ENCODE measurements around the gene SCFD1. TPM values are rescaled to one million over a fixed set of nuclear protein-coding genes. Genes with fewer than 3 reads are reported as not detected.

The SCFD1 gene
- total and polyA plus RNA-seq, 4 donors, result 24.6 to 82.1 (median 52.6) TPM

DNA sequence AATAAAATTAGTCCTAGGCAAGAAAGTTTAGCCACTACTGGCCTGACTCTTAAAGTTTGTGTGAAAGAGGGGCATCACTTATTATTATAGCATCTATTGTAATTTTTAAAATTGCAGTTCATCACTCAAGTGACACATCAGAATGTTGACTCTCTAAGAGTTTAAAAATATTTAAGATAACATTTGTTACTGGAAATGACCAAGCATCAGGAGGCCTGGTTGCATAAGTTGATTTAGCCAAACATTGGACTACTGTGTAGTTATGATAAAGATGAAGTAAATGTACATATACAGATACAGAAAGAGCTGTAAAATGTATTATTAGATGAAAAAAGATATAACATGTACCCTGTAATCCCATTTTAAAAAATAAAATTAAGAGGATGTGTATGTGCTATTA, 47.5 kb downstream of the SCFD1 start:
- TF ChIP-seq, protein P1, sequence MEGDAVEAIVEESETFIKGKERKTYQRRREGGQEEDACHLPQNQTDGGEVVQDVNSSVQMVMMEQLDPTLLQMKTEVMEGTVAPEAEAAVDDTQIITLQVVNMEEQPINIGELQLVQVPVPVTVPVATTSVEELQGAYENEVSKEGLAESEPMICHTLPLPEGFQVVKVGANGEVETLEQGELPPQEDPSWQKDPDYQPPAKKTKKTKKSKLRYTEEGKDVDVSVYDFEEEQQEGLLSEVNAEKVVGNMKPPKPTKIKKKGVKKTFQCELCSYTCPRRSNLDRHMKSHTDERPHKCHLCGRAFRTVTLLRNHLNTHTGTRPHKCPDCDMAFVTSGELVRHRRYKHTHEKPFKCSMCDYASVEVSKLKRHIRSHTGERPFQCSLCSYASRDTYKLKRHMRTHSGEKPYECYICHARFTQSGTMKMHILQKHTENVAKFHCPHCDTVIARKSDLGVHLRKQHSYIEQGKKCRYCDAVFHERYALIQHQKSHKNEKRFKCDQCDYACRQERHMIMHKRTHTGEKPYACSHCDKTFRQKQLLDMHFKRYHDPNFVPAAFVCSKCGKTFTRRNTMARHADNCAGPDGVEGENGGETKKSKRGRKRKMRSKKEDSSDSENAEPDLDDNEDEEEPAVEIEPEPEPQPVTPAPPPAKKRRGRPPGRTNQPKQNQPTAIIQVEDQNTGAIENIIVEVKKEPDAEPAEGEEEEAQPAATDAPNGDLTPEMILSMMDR (IDR thresholded peaks at IDR 0.05; ENCODE audit: low read depth, low read length, missing input control), result no peak
- TF ChIP-seq NR2F2 (IDR thresholded peaks at IDR 0.05) (no peak), HNF4G (IDR thresholded peaks at IDR 0.05) (no peak), EGR1 (IDR thresholded peaks at IDR 0.05; ENCODE audit: low read depth in 2 of 2) (no peak), YY1 (IDR thresholded peaks at IDR 0.05) (no peak), GABPA (IDR thresholded peaks at IDR 0.05 in 1 of 2, conservative IDR thresholded peaks at IDR 0.05 in 1 of 2) (no peak), RXRA (IDR thresholded peaks at IDR 0.05) (no peak)
- Histone ChIP-seq H3K4me1 (ENCODE audit: control insufficient read depth in 4 of 4, insufficient read depth in 4 of 4, low read length in 3 of 4) (no peaks in the 10 kb centered on the region), H3K9ac (ENCODE audit: low read depth in 1 of 2, low read length in 2 of 2) (no peak overlapping the region), H3K27me3 (ENCODE audit: control insufficient read depth in 4 of 4, insufficient read depth in 4 of 4, low read length in 3 of 4) (no peaks in the 10 kb centered on the region), H3K9me3 (ENCODE audit: control insufficient read depth in 4 of 4, low read length in 3 of 4) (no peaks in the 10 kb centered on the region), H3K4me3 (ENCODE audit: low read depth in 1 of 3, low read length in 3 of 3) (no peak overlapping the region), H3K27ac (ENCODE audit: low read depth in 1 of 2, low read length in 2 of 2) (no peak overlapping the region), H3K36me3 (ENCODE audit: control insufficient read depth in 4 of 4, insufficient read depth in 3 of 4, low read depth in 1 of 4, low read length in 3 of 4) (peaks cover 2 to 11% (median 9%) of the 10 kb centered on the region in 4 donors)
- DNase-seq (ENCODE audit: low spot score), result no peak

DNA sequence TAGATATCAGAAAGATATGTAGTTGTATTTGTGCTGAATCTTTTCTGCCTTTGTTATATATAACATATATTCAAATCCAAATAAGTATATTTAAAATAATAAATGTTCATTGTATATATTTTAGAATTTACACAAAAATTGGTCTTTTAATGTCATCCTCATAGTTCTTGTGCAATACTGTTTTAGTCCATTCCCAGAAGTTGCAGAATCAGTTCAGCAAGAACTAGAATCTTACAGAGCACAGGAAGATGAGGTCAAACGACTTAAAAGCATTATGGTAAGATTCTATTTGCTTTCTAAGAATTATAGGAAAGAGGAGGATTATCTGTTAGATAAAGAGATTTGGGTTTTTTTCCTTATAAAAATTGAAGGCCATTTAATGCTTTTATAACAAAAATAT, 51.0 kb downstream of the SCFD1 start:
- TF ChIP-seq HNF4G (IDR thresholded peaks at IDR 0.05), result no peak
- no peak for TF ChIP-seq SP1 (IDR thresholded peaks at IDR 0.05)
- TF ChIP-seq EGR1 (IDR thresholded peaks at IDR 0.05; ENCODE audit: low read depth in 2 of 2), result no peak
- no peak for TF ChIP-seq RXRA (IDR thresholded peaks at IDR 0.05)
- no peak for TF ChIP-seq JUND (IDR thresholded peaks at IDR 0.05)
- Histone ChIP-seq H3K9me3 (ENCODE audit: control insufficient read depth in 4 of 4, low read length in 3 of 4) (no peaks in the 10 kb centered on the region), H3K27me3 (ENCODE audit: control insufficient read depth in 4 of 4, insufficient read depth in 4 of 4, low read length in 3 of 4) (no peaks in the 10 kb centered on the region), H3K4me3 (ENCODE audit: low read depth in 1 of 3, low read length in 3 of 3) (no peak overlapping the region), H3K27ac (ENCODE audit: low read depth in 1 of 2, low read length in 2 of 2) (no peak overlapping the region), H3K36me3 (ENCODE audit: control insufficient read depth in 4 of 4, insufficient read depth in 3 of 4, low read depth in 1 of 4, low read length in 3 of 4) (peaks cover 4 to 29% (median 22%) of the 10 kb centered on the region in 4 donors), H3K9ac (ENCODE audit: low read depth in 1 of 2, low read length in 2 of 2) (no peak overlapping the region), H3K4me1 (ENCODE audit: control insufficient read depth in 4 of 4, insufficient read depth in 4 of 4, low read length in 3 of 4) (no peaks in the 10 kb centered on the region)
- DNase-seq (ENCODE audit: low spot score), result no peak
- WGBS, result 76% methylated on average over 1 of the region's 1 CpG

DNA sequence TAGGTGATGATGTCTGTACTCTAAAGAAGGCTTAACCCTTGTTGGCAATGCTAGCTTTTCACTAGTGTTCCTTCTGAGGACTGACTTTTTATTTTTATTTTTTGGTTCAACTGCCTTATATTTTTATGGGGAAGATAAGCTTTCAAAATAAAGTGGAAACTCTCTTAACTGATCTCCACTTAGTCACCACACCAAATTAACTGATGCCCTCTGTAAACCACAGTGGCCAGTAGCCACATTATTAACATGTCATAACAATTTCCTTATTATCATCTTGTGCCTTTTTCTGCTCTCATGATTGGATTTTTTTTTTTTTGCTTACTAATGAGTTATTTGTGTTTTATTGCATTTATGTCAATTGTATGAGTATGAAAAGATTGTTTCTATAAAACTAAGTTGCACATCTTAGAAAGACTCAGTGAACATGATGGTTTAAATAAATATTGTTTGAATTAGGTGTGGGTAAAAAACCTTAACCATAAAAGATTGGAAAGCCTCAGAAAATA, 56.9 kb downstream of the SCFD1 start:
- H3K9me3 ChIP-seq (ENCODE audit: control insufficient read depth in 4 of 4, low read length in 3 of 4), result no peaks in the 10 kb centered on the region
- H3K27me3 ChIP-seq (ENCODE audit: control insufficient read depth in 4 of 4, insufficient read depth in 4 of 4, low read length in 3 of 4), result no peaks in the 10 kb centered on the region
- no peak for DNase-seq (ENCODE audit: low spot score)
- H3K9ac ChIP-seq (ENCODE audit: low read depth in 1 of 2, low read length in 2 of 2), result no peak overlapping the region
- H3K4me3 ChIP-seq (ENCODE audit: low read depth in 1 of 3, low read length in 3 of 3), result no peak overlapping the region
- no peak overlapping the region for H3K27ac ChIP-seq (ENCODE audit: low read depth in 1 of 2, low read length in 2 of 2)
- H3K36me3 ChIP-seq (ENCODE audit: control insufficient read depth in 4 of 4, insufficient read depth in 3 of 4, low read depth in 1 of 4, low read length in 3 of 4), result peaks cover 2 to 31% (median 17%) of the 10 kb centered on the region in 4 donors
- TF ChIP-seq, protein P1 (IDR thresholded peaks at IDR 0.05; ENCODE audit: low read depth, low read length, missing input control), result no peak
- TF ChIP-seq RXRA (IDR thresholded peaks at IDR 0.05) (no peak), FOXA2 (IDR thresholded peaks at IDR 0.05) (no peak), NR2F2 (IDR thresholded peaks at IDR 0.05) (no peak), RAD21 (IDR thresholded peaks at IDR 0.05) (no peak), GABPA (IDR thresholded peaks at IDR 0.05 in 1 of 2, conservative IDR thresholded peaks at IDR 0.05 in 1 of 2) (no peak), EGR1 (IDR thresholded peaks at IDR 0.05; ENCODE audit: low read depth in 2 of 2) (no peak), JUND (IDR thresholded peaks at IDR 0.05) (no peak)
- TF ChIP-seq, protein P2, sequence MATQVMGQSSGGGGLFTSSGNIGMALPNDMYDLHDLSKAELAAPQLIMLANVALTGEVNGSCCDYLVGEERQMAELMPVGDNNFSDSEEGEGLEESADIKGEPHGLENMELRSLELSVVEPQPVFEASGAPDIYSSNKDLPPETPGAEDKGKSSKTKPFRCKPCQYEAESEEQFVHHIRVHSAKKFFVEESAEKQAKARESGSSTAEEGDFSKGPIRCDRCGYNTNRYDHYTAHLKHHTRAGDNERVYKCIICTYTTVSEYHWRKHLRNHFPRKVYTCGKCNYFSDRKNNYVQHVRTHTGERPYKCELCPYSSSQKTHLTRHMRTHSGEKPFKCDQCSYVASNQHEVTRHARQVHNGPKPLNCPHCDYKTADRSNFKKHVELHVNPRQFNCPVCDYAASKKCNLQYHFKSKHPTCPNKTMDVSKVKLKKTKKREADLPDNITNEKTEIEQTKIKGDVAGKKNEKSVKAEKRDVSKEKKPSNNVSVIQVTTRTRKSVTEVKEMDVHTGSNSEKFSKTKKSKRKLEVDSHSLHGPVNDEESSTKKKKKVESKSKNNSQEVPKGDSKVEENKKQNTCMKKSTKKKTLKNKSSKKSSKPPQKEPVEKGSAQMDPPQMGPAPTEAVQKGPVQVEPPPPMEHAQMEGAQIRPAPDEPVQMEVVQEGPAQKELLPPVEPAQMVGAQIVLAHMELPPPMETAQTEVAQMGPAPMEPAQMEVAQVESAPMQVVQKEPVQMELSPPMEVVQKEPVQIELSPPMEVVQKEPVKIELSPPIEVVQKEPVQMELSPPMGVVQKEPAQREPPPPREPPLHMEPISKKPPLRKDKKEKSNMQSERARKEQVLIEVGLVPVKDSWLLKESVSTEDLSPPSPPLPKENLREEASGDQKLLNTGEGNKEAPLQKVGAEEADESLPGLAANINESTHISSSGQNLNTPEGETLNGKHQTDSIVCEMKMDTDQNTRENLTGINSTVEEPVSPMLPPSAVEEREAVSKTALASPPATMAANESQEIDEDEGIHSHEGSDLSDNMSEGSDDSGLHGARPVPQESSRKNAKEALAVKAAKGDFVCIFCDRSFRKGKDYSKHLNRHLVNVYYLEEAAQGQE (IDR thresholded peaks at IDR 0.05), result no peak
- H3K4me1 ChIP-seq (ENCODE audit: control insufficient read depth in 4 of 4, insufficient read depth in 4 of 4, low read length in 3 of 4), result no peaks in the 10 kb centered on the region
